Sigmoid colon (tissue), 7 donors: ENCODE results near the gene IQCK. TPM values are rescaled to one million over a fixed set of nuclear protein-coding genes. Genes with fewer than 3 reads are reported as not detected.

Experiments
- DNase-seq: peaks from one replicate; pipeline ENCODE4 v3.0.0-alpha.2; 2019
- H3K27ac ChIP-seq, 4 donors: fragments of 200-600 bp; sonication (generic); one replicate each; pipeline ENCODE4 v1.5.1; 2016 to 2019; ENCODE audit warnings: mild to moderate bottlenecking in 1 of 4
- H3K27me3 ChIP-seq, 3 donors: fragments of 200-600 bp; sonication (generic); one replicate each; pipeline ENCODE4 v1.5.1; 2019; ENCODE audit warnings: mild to moderate bottlenecking in 1 of 3
- H3K36me3 ChIP-seq, 4 donors: fragments of 200-600 bp; sonication (generic); one replicate each; pipeline ENCODE4 v1.5.1; 2016 to 2019
- H3K4me1 ChIP-seq, 4 donors: fragments of 200-600 bp; sonication (generic); one replicate each; pipeline ENCODE4 v1.5.1; 2017 to 2019
- H3K4me3 ChIP-seq, 4 donors: fragments of 200-600 bp; sonication (generic); one replicate each; pipeline ENCODE4 v1.5.1; 2017 to 2019; ENCODE audit warnings: mild to moderate bottlenecking in 2 of 4, moderate library complexity in 1 of 4
- H3K9me3 ChIP-seq, 4 donors: fragments of 200-600 bp in 3 of 4; sonication (generic) in 3 of 4; one replicate each; pipeline versions ENCODE4 v1.5.1 to v1.6.1; 2013 to 2019
- CTCF ChIP-seq, 4 experiments: fragments of 450-650 bp in 3 of 4; fragments of 200-600 bp in 1 of 4; IDR thresholded peaks; one replicate each; pipeline ENCODE4 v1.5.1; 2016 to 2019; ENCODE audit warnings: antibody characterized with exemption in 4 of 4, mild to moderate bottlenecking in 3 of 4, moderate library complexity in 2 of 4
- EP300 ChIP-seq, 4 donors: sonication (generic); formaldehyde crosslinking; IDR thresholded peaks; one replicate each; pipeline ENCODE4 v1.6.1; 2017; ENCODE audit warnings: antibody characterized with exemption in 4 of 4
- POLR2A ChIP-seq, 2 donors: fragments of 450-650 bp; IDR thresholded peaks; one replicate each; pipeline ENCODE4 v1.6.1; 2016; ENCODE audit warnings: antibody characterized with exemption in 2 of 2, mild to moderate bottlenecking in 2 of 2, moderate library complexity in 2 of 2
- POLR2AphosphoS5 ChIP-seq, 4 donors: sonication (generic); formaldehyde crosslinking; IDR thresholded peaks; one replicate each; pipeline ENCODE4 v1.6.1; 2017; ENCODE audit warnings: antibody characterized with exemption in 4 of 4
- WGBS, 2 donors: extraction: QIAGEN DNeasy Blood & Tissue Kit; methylation state at CpG; one replicate each; pipeline ENCODE4 v1.1.7; 2013; 5-methylcytosine and 5-hydroxymethylcytosine counted together
- intact Hi-C: fragments of 100-400 bp; cut with DNase I; formaldehyde crosslinking; loops from one replicate; pipeline ENCODE4 v1.15.1; 2023
- polyA plus RNA-seq, 3 donors: library from polyadenylated mRNA; stranded (reverse); fragments of 200-250 nt; gene quantifications; one replicate each; pipeline ENCODE4 v1.2.3, GENCODE V29; 2013
- total RNA-seq, 4 donors: library from RNA; depleted of rRNA; stranded (reverse); fragments of >200 nt; gene quantifications; one replicate each; pipeline ENCODE4 v1.1.0, GENCODE V29; 2016
- donor health status: healthy with polysubstance abuse.
- donor health status: Bipolar disorder and iron deficiency.
- donor health status: healthy.

The IQCK gene
- total and polyA plus RNA-seq, 7 donors, result 5.1 to 16.6 (median 10.3) TPM

- Histone ChIP-seq H3K4me3 (no peak overlapping the region), H3K36me3 (no peaks in the 10 kb centered on the region), H3K27ac (no peak overlapping the region), H3K27me3 (no peaks in the 10 kb centered on the region), H3K9me3 (no peaks in the 10 kb centered on the region), H3K4me1 (peaks cover 0 to 10% (median 8%) of the 10 kb centered on the region in 4 donors)
- no peak for DNase-seq
- whole genome bisulfite sequencing, 2 donors, result 85 to 90% methylated on average over 11 of the region's 11 CpGs
- intact Hi-C loops, result no loop called here
- TF ChIP-seq POLR2A (IDR thresholded peaks at IDR 0.05), result no peak
- TF ChIP-seq CTCF (IDR thresholded peaks at IDR 0.05), result no peak
- TF ChIP-seq POLR2AphosphoS5 (IDR thresholded peaks at IDR 0.05), result no peak
- TF ChIP-seq EP300 (IDR thresholded peaks at IDR 0.05), result no peak
These were observed 4.3 kb downstream of the IQCK start for GRCh38 chr16:19722269-19722952.

GRCh38 chr16:19722981-19723380 lies 4.9 kb downstream of the IQCK start:
- Histone ChIP-seq H3K4me3 (no peak overlapping the region), H3K27ac (no peak overlapping the region), H3K27me3 (no peaks in the 10 kb centered on the region), H3K36me3 (no peaks in the 10 kb centered on the region), H3K9me3 (no peaks in the 10 kb centered on the region), H3K4me1 (peaks cover 0 to 9% (median 7%) of the 10 kb centered on the region in 4 donors)
- DNase-seq, result no peak
- TF ChIP-seq POLR2A (IDR thresholded peaks at IDR 0.05), result no peak
- TF ChIP-seq CTCF (IDR thresholded peaks at IDR 0.05), result no peak
- TF ChIP-seq POLR2AphosphoS5 (IDR thresholded peaks at IDR 0.05), result no peak
- TF ChIP-seq EP300 (IDR thresholded peaks at IDR 0.05), result no peak
- 87% methylated on average over 7 of the region's 7 CpGs for WGBS, 2 donors
- intact Hi-C loops, result no loop called here

- Histone ChIP-seq H3K9me3 (no peaks in the 10 kb centered on the region), H3K27me3 (no peaks in the 10 kb centered on the region), H3K4me1 (no peaks in the 10 kb centered on the region), H3K36me3 (peaks cover 0 to 3% (median 0%) of the 10 kb centered on the region in 4 donors), H3K4me3 (no peak overlapping the region), H3K27ac (no peak overlapping the region)
- DNase-seq, result no peak
- WGBS, 2 donors, result 92 to 95% methylated on average over 3 of the region's 3 CpGs
- TF ChIP-seq POLR2AphosphoS5 (IDR thresholded peaks at IDR 0.05) (no peak), CTCF (IDR thresholded peaks at IDR 0.05) (no peak), EP300 (IDR thresholded peaks at IDR 0.05) (no peak), POLR2A (IDR thresholded peaks at IDR 0.05) (no peak)
- intact Hi-C loops, result no loop called here
These were observed 10.5 kb downstream of the IQCK start for GRCh38 chr16:19728636-19728965.

- no peak overlapping the region for H3K27ac ChIP-seq
These were observed 15.5 kb downstream of the IQCK start for GRCh38 chr16:19733551-19733950.

More at GRCh38 chr16:19733551-19733950, 15.5 kb downstream of the IQCK start:
- Histone ChIP-seq H3K36me3 (peaks cover 0 to 20% (median 0%) of the 10 kb centered on the region in 4 donors), H3K9me3 (no peaks in the 10 kb centered on the region), H3K4me3 (no peak overlapping the region), H3K27me3 (no peaks in the 10 kb centered on the region), H3K4me1 (no peaks in the 10 kb centered on the region)
- WGBS, 2 donors, result 92 to 95% methylated on average over 6 of the region's 6 CpGs
- no peak for DNase-seq
- intact Hi-C loops, result no loop called here
- TF ChIP-seq POLR2AphosphoS5 (IDR thresholded peaks at IDR 0.05), result no peak
- no peak for TF ChIP-seq CTCF (IDR thresholded peaks at IDR 0.05)
- no peak for TF ChIP-seq EP300 (IDR thresholded peaks at IDR 0.05)
- no peak for TF ChIP-seq POLR2A (IDR thresholded peaks at IDR 0.05)
